ENCODE results near the gene FREM2.

Gene FREM2

DNA sequence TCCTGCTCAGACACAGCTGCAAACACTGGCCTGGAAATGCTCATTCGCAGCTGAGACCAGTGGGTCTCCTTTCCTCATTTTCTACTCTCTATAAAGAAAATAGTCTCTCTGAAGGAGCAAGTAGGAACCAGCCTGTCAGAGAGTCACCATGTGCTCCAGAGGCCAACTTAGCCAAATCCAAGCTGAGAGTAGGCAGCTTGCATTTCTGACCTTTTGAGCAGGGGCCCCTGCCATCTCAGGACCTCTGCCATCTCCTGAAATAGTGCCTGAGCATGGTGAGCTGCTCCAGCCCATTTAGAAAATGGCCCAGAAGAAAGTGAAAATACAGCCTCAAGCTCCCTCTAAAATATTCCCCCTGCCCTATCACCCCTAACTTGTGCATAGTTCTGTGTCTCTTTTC, 208.2 kb downstream of the FREM2 start:
- WGBS, 2 experiments (ENCODE audit: insufficient coverage in 2 of 2), result no CpG with 5 or more reads among the region's 1 CpG
- no peak overlapping the region for H3K27ac ChIP-seq (ENCODE audit: low read depth, low read length, severe bottlenecking)
- no peaks in the 10 kb centered on the region for H3K4me1 ChIP-seq (ENCODE audit: control insufficient read depth, insufficient read depth, low read length, poor library complexity, severe bottlenecking)
- no peaks in the 10 kb centered on the region for H3K9me3 ChIP-seq (ENCODE audit: control insufficient read depth, low read length)
- H3K36me3 ChIP-seq (ENCODE audit: control insufficient read depth, insufficient read depth, low read length), result no peaks in the 10 kb centered on the region
- no peak overlapping the region for H3K4me3 ChIP-seq (ENCODE audit: extremely low read depth, insufficient read depth, low read length, poor library complexity, severe bottlenecking)

DNA sequence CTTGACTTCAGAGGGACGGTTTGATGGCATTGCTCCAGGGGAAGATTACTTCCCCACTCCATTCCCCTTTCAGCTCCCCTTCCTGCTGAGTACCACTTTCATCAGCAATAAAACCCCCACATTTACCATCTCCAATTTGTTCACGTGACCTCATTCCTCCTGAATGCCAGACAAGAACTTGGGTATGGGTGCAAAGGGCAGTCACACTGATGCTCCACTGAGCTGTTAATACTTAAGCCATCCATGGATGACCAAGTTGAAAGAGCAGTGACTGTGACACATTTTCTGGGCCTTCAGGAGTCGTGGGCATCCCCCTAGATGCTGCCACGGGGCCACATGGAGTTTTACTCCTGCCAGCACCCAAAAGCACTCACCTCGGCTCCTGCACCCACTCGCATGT, 210.6 kb downstream of the FREM2 start:
- no peaks in the 10 kb centered on the region for H3K36me3 ChIP-seq (ENCODE audit: control insufficient read depth, insufficient read depth, low read length)
- H3K27ac ChIP-seq (ENCODE audit: low read depth, low read length, severe bottlenecking), result no peak overlapping the region
- no peak overlapping the region for H3K4me3 ChIP-seq (ENCODE audit: extremely low read depth, insufficient read depth, low read length, poor library complexity, severe bottlenecking)
- 88 to 94% methylated on average over 5 of the region's 6 CpGs for WGBS, 2 experiments (ENCODE audit: insufficient coverage in 2 of 2)
- no peaks in the 10 kb centered on the region for H3K4me1 ChIP-seq (ENCODE audit: control insufficient read depth, insufficient read depth, low read length, poor library complexity, severe bottlenecking)
- H3K9me3 ChIP-seq (ENCODE audit: control insufficient read depth, low read length), result no peaks in the 10 kb centered on the region

DNA sequence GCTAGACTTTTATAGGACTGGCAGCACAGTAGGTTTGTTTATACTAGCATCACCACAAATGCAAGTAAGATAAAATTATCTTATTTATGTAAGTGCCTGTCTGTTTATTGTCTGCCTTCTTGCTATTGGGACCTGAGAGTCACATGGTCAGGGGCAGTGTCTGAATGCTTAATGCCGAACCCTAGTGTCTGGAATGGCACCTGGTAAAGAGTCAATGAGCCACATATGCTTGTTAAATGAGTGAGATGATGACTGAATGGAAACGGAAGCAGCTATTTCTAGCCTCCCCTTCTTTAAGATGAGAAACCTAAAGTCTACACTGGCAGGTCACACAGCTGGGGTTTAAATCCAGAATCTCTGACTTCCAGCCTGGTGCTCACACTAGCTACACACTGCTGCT, 211.6 kb downstream of the FREM2 start:
- WGBS, 2 experiments (ENCODE audit: insufficient coverage in 2 of 2), result 0 to 100% methylated on average over 1 of the region's 2 CpGs
- H3K27ac ChIP-seq (ENCODE audit: low read depth, low read length, severe bottlenecking), result no peak overlapping the region
- H3K36me3 ChIP-seq (ENCODE audit: control insufficient read depth, insufficient read depth, low read length), result no peaks in the 10 kb centered on the region
- no peak overlapping the region for H3K4me3 ChIP-seq (ENCODE audit: extremely low read depth, insufficient read depth, low read length, poor library complexity, severe bottlenecking)
- no peaks in the 10 kb centered on the region for H3K9me3 ChIP-seq (ENCODE audit: control insufficient read depth, low read length)
- no peaks in the 10 kb centered on the region for H3K4me1 ChIP-seq (ENCODE audit: control insufficient read depth, insufficient read depth, low read length, poor library complexity, severe bottlenecking)

DNA sequence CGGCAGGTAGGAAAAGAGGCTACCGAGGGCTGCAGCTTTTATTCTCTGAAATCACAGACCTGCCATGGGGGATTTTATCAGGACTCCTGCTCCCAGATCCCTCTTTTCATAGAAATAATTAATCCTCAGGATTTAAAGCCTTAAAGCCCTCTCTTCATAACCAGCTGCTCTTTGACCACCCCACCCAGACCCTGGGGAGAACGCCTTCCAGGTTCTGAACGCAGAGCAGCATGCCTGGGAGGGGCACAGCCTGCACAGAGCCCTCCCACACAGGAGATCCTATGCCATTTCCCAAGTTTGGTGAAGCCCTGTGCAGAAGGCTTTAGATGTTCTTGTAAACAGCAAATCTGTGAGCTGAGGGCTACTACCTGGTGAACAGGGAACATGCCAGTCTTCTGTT, 212.7 kb downstream of the FREM2 start:
- no peak overlapping the region for H3K27ac ChIP-seq (ENCODE audit: low read depth, low read length, severe bottlenecking)
- H3K36me3 ChIP-seq (ENCODE audit: control insufficient read depth, insufficient read depth, low read length), result no peaks in the 10 kb centered on the region
- H3K4me3 ChIP-seq (ENCODE audit: extremely low read depth, insufficient read depth, low read length, poor library complexity, severe bottlenecking), result no peak overlapping the region
- no peaks in the 10 kb centered on the region for H3K4me1 ChIP-seq (ENCODE audit: control insufficient read depth, insufficient read depth, low read length, poor library complexity, severe bottlenecking)
- WGBS, 2 experiments (ENCODE audit: insufficient coverage in 2 of 2), result 87 to 92% methylated on average over 4 of the region's 4 CpGs
- H3K9me3 ChIP-seq (ENCODE audit: control insufficient read depth, low read length), result no peaks in the 10 kb centered on the region

DNA sequence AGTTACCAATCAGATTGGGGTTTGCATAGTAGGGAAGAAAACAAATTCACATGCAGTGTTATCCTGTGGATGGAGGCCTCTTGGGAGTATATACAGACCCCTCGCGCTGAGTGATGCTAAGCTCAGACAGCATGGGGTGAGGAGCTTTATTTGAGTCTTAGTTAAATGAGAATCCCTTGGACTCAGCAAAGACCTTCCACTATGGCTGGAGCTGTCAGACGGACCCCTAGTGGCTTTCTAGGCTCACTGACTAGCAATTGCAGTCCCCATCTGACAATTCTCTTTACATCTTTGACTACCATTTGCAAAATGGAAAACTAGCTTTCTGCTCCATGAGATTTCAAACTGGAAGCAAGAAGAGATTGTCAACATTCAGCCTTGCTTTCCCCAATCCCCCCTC, 213.3 kb downstream of the FREM2 start:
- Histone ChIP-seq H3K36me3 (ENCODE audit: control insufficient read depth, insufficient read depth, low read length) (no peaks in the 10 kb centered on the region), H3K4me3 (ENCODE audit: extremely low read depth, insufficient read depth, low read length, poor library complexity, severe bottlenecking) (no peak overlapping the region), H3K4me1 (ENCODE audit: control insufficient read depth, insufficient read depth, low read length, poor library complexity, severe bottlenecking) (no peaks in the 10 kb centered on the region), H3K27ac (ENCODE audit: low read depth, low read length, severe bottlenecking) (no peak overlapping the region), H3K9me3 (ENCODE audit: control insufficient read depth, low read length) (no peaks in the 10 kb centered on the region)
- 18 to 46% methylated on average over 1 to 3 of the region's 3 CpGs for WGBS, 2 experiments (ENCODE audit: insufficient coverage in 2 of 2)

DNA sequence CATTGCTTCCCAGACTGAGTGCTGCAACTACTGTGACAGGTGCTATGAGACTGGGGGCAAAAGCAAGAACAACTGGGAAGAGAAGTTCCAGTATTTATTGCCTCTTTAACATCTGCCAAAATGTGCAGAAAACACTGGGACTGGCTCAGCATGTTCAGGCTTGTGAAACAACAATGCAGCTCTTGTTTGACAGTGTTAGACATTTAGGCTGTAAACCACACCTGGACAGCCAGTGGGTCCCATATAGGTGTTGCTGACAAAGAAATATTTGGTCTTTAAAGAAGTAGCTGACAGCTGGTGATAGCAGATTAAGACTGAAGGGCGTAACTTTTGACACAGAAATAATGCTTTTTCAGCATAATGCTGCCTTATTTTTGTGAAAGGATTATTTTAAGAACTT, 215.7 kb downstream of the FREM2 start:
- Histone ChIP-seq H3K36me3 (ENCODE audit: control insufficient read depth, insufficient read depth, low read length) (no peaks in the 10 kb centered on the region), H3K4me3 (ENCODE audit: extremely low read depth, insufficient read depth, low read length, poor library complexity, severe bottlenecking) (no peak overlapping the region), H3K9me3 (ENCODE audit: control insufficient read depth, low read length) (no peaks in the 10 kb centered on the region), H3K4me1 (ENCODE audit: control insufficient read depth, insufficient read depth, low read length, poor library complexity, severe bottlenecking) (no peaks in the 10 kb centered on the region), H3K27ac (ENCODE audit: low read depth, low read length, severe bottlenecking) (no peak overlapping the region)
- 86 to 100% methylated on average over 1 of the region's 1 CpG for WGBS, 2 experiments (ENCODE audit: insufficient coverage in 2 of 2)

DNA sequence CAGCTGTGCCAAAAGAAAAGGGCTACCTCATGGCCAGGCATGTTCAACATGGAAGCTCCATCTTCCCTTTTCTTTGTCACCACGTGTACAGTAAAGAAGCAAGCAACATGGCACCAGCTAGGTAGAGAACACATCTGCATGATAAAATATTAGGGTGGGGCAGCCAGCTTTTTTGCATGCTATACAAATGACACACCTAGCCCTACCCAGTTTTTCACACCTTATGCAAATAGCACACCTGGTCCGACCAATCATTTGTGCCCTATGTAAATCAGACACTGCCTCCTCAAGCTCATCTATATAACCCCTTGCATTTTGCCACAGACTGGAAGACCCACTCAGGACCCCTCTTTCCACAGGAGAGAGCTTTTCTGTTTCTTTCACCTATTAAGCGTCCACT, 218.2 kb downstream of the FREM2 start:
- H3K9me3 ChIP-seq (ENCODE audit: control insufficient read depth, low read length), result no peaks in the 10 kb centered on the region
- WGBS, 2 experiments (ENCODE audit: insufficient coverage in 2 of 2), result 91 to 93% methylated on average over 2 of the region's 3 CpGs
- no peaks in the 10 kb centered on the region for H3K4me1 ChIP-seq (ENCODE audit: control insufficient read depth, insufficient read depth, low read length, poor library complexity, severe bottlenecking)
- H3K4me3 ChIP-seq (ENCODE audit: extremely low read depth, insufficient read depth, low read length, poor library complexity, severe bottlenecking), result no peak overlapping the region
- H3K36me3 ChIP-seq (ENCODE audit: control insufficient read depth, insufficient read depth, low read length), result no peaks in the 10 kb centered on the region
- H3K27ac ChIP-seq (ENCODE audit: low read depth, low read length, severe bottlenecking), result no peak overlapping the region

DNA sequence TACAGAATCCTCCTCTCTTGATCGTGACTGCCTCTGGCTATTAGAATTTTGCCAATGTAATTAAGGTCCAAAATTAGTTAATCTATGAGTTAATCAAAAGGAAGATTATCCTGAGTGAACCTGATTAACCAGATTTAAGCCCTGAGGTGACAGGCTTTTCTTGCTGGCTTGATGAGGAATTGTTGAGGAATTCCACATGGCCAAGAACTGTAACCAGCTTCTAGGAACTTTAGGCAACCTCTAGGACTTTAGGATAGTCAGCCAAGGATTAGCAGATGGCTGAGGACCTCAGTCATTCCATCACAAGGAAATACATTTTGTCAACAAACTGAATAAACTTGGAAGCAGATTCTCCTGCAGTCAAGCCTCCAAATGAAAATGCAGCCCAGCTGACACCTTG, 219.0 kb downstream of the FREM2 start:
- Histone ChIP-seq H3K9me3 (ENCODE audit: control insufficient read depth, low read length) (no peaks in the 10 kb centered on the region), H3K4me1 (ENCODE audit: control insufficient read depth, insufficient read depth, low read length, poor library complexity, severe bottlenecking) (no peaks in the 10 kb centered on the region), H3K36me3 (ENCODE audit: control insufficient read depth, insufficient read depth, low read length) (no peaks in the 10 kb centered on the region), H3K4me3 (ENCODE audit: extremely low read depth, insufficient read depth, low read length, poor library complexity, severe bottlenecking) (no peak overlapping the region), H3K27ac (ENCODE audit: low read depth, low read length, severe bottlenecking) (no peak overlapping the region)
- WGBS, 2 experiments (ENCODE audit: insufficient coverage in 2 of 2), result no CpG with 5 or more reads among the region's 1 CpG

DNA sequence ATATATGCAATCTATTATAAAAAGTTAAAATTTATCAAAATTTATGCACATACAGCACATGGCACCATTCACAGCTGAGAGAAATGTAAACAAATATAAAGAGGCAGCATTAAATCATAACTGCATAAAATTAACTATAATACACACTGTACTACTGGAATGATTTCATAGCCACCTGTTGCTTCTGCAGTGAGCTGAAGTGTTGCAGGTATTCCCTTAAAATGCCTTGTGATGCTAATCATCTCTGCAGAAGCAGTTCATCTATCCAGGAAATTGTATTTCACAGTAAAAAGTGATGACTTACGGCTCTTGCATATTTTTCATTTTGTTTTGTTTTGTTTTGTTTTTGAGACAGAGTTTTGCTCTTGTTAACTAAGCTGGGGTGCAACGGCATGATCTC, 221.7 kb downstream of the FREM2 start:
- Histone ChIP-seq H3K27ac (ENCODE audit: low read depth, low read length, severe bottlenecking) (no peak overlapping the region), H3K4me3 (ENCODE audit: extremely low read depth, insufficient read depth, low read length, poor library complexity, severe bottlenecking) (no peak overlapping the region), H3K4me1 (ENCODE audit: control insufficient read depth, insufficient read depth, low read length, poor library complexity, severe bottlenecking) (no peaks in the 10 kb centered on the region), H3K9me3 (ENCODE audit: control insufficient read depth, low read length) (no peaks in the 10 kb centered on the region), H3K36me3 (ENCODE audit: control insufficient read depth, insufficient read depth, low read length) (no peaks in the 10 kb centered on the region)
- WGBS, 2 experiments (ENCODE audit: insufficient coverage in 2 of 2), result 85% methylated on average over 2 of the region's 2 CpGs; no CpG with 5 or more reads in 1 of the 2 experiments

DNA sequence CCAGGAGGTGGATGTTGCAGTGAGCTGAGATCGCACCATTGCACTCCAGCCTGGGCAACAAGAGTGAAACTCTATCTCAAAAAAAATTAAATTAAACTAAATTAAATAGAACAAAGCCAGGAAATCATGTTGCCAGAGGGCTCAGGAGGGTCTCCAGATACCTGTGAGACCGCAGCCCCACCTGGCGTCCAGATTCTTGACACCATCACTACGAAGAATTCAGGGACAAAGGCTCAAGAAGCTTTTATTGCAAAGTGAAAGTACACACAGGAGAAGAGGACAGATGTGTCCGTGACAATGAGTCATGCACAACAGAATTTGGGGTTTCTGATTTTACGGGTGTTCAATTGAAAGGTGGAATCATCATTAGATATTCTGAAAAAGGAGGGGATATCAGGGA, 227.2 kb downstream of the FREM2 start:
- Histone ChIP-seq H3K27ac (ENCODE audit: low read depth, low read length, severe bottlenecking) (no peak overlapping the region), H3K4me1 (ENCODE audit: control insufficient read depth, insufficient read depth, low read length, poor library complexity, severe bottlenecking) (no peaks in the 10 kb centered on the region), H3K36me3 (ENCODE audit: control insufficient read depth, insufficient read depth, low read length) (no peaks in the 10 kb centered on the region), H3K9me3 (ENCODE audit: control insufficient read depth, low read length) (no peaks in the 10 kb centered on the region), H3K4me3 (ENCODE audit: extremely low read depth, insufficient read depth, low read length, poor library complexity, severe bottlenecking) (no peak overlapping the region)
- WGBS, 2 experiments (ENCODE audit: insufficient coverage in 2 of 2), result 88 to 91% methylated on average over 4 to 5 of the region's 6 CpGs

DNA sequence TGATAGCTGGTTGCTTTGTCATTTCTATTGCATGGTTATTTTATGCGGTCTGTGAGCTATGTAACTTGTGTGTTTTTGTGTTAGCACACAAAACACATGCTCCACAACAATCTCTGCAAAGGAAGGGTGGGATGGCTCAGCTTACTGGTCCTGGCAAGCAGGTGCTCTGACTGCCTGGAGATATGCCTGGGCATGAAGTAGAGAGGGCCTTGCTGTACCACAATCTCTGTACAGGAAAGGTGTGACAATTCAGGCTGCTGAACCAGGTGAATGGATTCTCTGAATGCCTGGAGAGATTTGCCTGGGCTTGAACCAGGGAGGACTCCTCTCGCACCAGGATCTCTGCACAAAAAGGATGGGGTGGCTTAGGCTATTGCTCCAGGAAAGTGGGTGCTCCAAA, 234.2 kb downstream of the FREM2 start:
- Histone ChIP-seq H3K27ac (ENCODE audit: low read depth, low read length, severe bottlenecking) (no peak overlapping the region), H3K4me3 (ENCODE audit: extremely low read depth, insufficient read depth, low read length, poor library complexity, severe bottlenecking) (no peak overlapping the region), H3K4me1 (ENCODE audit: control insufficient read depth, insufficient read depth, low read length, poor library complexity, severe bottlenecking) (no peaks in the 10 kb centered on the region), H3K36me3 (ENCODE audit: control insufficient read depth, insufficient read depth, low read length) (no peaks in the 10 kb centered on the region), H3K9me3 (ENCODE audit: control insufficient read depth, low read length) (no peaks in the 10 kb centered on the region)
- WGBS, 2 experiments (ENCODE audit: insufficient coverage in 2 of 2), result 88 to 100% methylated on average over 1 of the region's 2 CpGs

DNA sequence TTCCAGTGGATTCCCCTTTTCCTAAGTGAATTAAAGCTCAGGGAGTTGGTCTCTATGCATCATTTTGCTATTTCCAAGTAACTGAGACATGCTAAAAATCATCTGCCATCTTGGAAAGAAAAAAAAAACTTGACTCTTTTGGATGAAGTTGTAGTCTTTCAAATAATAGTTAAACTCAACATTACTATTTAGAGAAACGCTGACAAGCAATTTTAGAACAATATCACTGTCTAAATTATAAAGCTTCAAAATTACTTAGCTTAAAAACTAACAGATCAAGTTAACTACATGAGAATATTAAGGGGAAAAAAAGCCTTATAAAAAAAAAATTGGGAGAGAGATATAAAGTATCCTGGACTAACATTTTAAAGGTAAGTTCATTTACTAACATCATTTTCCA, 235.3 kb downstream of the FREM2 start:
- no peaks in the 10 kb centered on the region for H3K4me1 ChIP-seq (ENCODE audit: control insufficient read depth, insufficient read depth, low read length, poor library complexity, severe bottlenecking)
- H3K36me3 ChIP-seq (ENCODE audit: control insufficient read depth, insufficient read depth, low read length), result no peaks in the 10 kb centered on the region
- H3K4me3 ChIP-seq (ENCODE audit: extremely low read depth, insufficient read depth, low read length, poor library complexity, severe bottlenecking), result no peak overlapping the region
- WGBS, 2 experiments (ENCODE audit: insufficient coverage in 2 of 2), result no CpG with 5 or more reads among the region's 1 CpG
- H3K9me3 ChIP-seq (ENCODE audit: control insufficient read depth, low read length), result no peaks in the 10 kb centered on the region
- no peak overlapping the region for H3K27ac ChIP-seq (ENCODE audit: low read depth, low read length, severe bottlenecking)

All from mesodermal cell (in vitro differentiated cells).